ENCODE data around the gene MYO3B. TPM values are rescaled to one million over a fixed set of nuclear protein-coding genes. Genes with fewer than 3 reads are reported as not detected.

Gene MYO3B
- total RNA-seq, 4 donors from 2014 or later: 0.06 TPM; not detected in 3

DNA sequence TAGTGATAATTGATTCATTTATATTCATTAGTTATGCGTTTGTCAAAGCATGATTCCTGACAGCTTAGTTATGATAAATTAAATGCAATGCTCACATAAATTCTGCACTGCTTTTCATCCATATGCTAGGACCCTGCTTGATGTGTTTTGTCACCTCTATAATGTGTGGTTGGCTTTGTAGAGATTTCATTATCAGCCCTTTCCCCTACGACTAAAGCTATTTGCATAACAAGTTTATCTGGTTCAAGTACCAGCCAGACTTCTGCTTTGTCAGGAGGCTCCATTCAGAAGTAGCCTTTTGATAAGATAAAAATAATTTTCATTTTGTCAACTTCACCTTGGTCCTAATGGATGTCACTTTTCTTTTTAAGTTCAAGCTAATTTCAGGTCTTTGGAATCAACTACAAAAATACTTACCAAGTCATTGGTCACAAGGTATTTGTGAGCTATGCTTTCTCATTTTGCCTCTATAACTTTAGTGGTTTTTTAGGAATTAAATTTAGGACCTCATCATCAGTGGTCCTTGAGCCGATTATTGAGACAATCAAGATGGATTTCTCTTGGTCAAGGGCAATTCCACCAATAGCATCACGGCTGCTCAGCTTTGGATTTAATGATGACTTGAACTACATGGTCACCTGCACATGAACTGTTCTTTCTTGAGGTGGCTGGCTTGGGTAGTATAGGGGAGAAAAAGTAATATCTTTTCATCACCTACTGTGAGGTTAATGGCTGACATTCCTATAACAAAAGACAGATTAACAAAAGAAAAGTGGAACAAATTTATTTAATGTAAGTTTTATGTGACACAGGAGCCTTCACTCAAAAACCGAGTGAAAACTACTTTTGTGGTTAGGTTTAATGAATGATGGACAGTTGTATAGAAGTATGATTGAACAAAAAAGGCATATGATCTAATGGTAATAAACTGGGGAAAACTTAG is 162.1 kb downstream of the MYO3B start:
- Histone ChIP-seq H3K27me3 (peaks cover 0 to 4% (median 0%) of the 10 kb centered on the region in 4 donors), H3K9me3 (no peaks in the 10 kb centered on the region)
- intact Hi-C loops (cut with DNase I): no loop called here

GRCh38 chr2:170340693-170341068 is 162.7 kb downstream of the MYO3B start:
- Histone ChIP-seq H3K4me3 (no peak overlapping the region), H3K36me3 (no peaks in the 10 kb centered on the region), H3K4me1 (no peaks in the 10 kb centered on the region), H3K27me3 (peaks cover 0 to 4% (median 0%) of the 10 kb centered on the region in 4 donors), H3K9me3 (no peaks in the 10 kb centered on the region), H3K27ac (replicated peaks in 1 of 4) (no peak overlapping the region)
- no peak for TF ChIP-seq POLR2AphosphoS5 (IDR thresholded peaks at IDR 0.05)
- TF ChIP-seq, protein P1, sequence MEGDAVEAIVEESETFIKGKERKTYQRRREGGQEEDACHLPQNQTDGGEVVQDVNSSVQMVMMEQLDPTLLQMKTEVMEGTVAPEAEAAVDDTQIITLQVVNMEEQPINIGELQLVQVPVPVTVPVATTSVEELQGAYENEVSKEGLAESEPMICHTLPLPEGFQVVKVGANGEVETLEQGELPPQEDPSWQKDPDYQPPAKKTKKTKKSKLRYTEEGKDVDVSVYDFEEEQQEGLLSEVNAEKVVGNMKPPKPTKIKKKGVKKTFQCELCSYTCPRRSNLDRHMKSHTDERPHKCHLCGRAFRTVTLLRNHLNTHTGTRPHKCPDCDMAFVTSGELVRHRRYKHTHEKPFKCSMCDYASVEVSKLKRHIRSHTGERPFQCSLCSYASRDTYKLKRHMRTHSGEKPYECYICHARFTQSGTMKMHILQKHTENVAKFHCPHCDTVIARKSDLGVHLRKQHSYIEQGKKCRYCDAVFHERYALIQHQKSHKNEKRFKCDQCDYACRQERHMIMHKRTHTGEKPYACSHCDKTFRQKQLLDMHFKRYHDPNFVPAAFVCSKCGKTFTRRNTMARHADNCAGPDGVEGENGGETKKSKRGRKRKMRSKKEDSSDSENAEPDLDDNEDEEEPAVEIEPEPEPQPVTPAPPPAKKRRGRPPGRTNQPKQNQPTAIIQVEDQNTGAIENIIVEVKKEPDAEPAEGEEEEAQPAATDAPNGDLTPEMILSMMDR (IDR thresholded peaks at IDR 0.05): no peak
- no peak for TF ChIP-seq EP300 (IDR thresholded peaks at IDR 0.05)
- no peak for TF ChIP-seq POLR2A (IDR thresholded peaks at IDR 0.05; ENCODE audit: low read depth)
- intact Hi-C loops (cut with DNase I): no loop called here
- 69% methylated on average over 1 of the region's 1 CpG for whole genome bisulfite sequencing
- no peak for DNase-seq (ENCODE audit: extremely low spot score)

More for the DNA sequence above, 162.1 kb downstream of the MYO3B start:
- no peaks in the 10 kb centered on the region for H3K36me3 ChIP-seq
- DNase-seq (ENCODE audit: extremely low spot score): no peak
- H3K4me3 ChIP-seq: no peak overlapping the region
- H3K4me1 ChIP-seq: no peaks in the 10 kb centered on the region
- TF ChIP-seq POLR2AphosphoS5 (IDR thresholded peaks at IDR 0.05): no peak
- no peak for TF ChIP-seq POLR2A (IDR thresholded peaks at IDR 0.05; ENCODE audit: low read depth)
- TF ChIP-seq, protein P1 (IDR thresholded peaks at IDR 0.05): no peak
- no peak for TF ChIP-seq EP300 (IDR thresholded peaks at IDR 0.05)
- WGBS: 65% methylated on average over 5 of the region's 5 CpGs
- no peak overlapping the region for H3K27ac ChIP-seq (replicated peaks in 1 of 4)

GRCh38 chr2:170341684-170342623 is 164.0 kb downstream of the MYO3B start:
- Histone ChIP-seq H3K27me3 (peaks cover 0 to 4% (median 0%) of the 10 kb centered on the region in 4 donors), H3K36me3 (no peaks in the 10 kb centered on the region), H3K4me3 (no peak overlapping the region), H3K27ac (replicated peaks in 1 of 4) (no peak overlapping the region), H3K9me3 (no peaks in the 10 kb centered on the region), H3K4me1 (no peaks in the 10 kb centered on the region)
- DNase-seq (ENCODE audit: extremely low spot score): no peak
- no peak for TF ChIP-seq POLR2AphosphoS5 (IDR thresholded peaks at IDR 0.05)
- TF ChIP-seq POLR2A (IDR thresholded peaks at IDR 0.05; ENCODE audit: low read depth): no peak
- TF ChIP-seq, protein P1 (IDR thresholded peaks at IDR 0.05): no peak
- TF ChIP-seq EP300 (IDR thresholded peaks at IDR 0.05): no peak
- 68% methylated on average over 8 of the region's 8 CpGs for WGBS
- intact Hi-C loops (cut with DNase I): no loop called here

DNA sequence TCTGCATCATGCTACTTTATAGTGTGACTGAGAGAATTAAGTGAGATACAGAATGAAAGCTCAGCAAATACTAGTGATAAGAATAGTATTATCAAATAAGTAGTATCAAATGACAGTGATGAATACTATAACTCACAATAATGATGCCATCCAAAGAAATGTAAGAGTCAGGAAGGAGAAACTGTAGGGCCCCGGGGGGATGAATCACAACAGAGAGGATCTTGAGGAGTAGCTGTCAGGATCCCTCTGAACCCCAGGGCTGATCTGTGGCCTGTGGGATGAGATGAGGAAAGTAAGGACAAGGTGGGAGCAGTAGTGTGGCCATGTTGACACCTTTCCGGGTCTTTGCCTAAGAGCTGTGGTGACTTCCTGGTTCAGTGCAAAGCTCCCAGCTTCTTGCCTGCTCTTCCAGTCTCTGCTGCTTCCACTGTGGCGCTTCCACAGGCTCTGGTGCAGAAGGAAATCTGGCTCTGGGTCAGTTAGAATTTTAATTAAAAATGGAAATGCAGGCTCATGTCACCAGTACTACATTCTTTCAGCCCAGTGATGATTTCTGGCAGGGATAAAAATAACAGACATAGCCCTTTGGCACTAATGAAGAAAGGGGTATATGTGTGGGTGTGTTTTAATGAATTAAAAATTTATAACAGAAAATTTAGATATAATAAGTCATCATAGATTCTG is 166.9 kb downstream of the MYO3B start:
- Histone ChIP-seq H3K27ac (replicated peaks in 1 of 4) (no peak overlapping the region), H3K36me3 (no peaks in the 10 kb centered on the region), H3K4me3 (no peak overlapping the region), H3K27me3 (no peaks in the 10 kb centered on the region), H3K9me3 (no peaks in the 10 kb centered on the region), H3K4me1 (no peaks in the 10 kb centered on the region)
- DNase-seq (ENCODE audit: extremely low spot score): no peak
- TF ChIP-seq, protein P1 (IDR thresholded peaks at IDR 0.05): no peak
- WGBS: 93% methylated on average over 3 of the region's 3 CpGs
- intact Hi-C loops (cut with DNase I): no loop called here

All from esophagus muscularis mucosa (tissue), 4 donors.